Peyer's patch (tissue), 4 donors: ENCODE data around the gene MAPK8.

Experiments
- CTCF ChIP-seq, 6 experiments: fragments of 450-650 bp in 4 of 6; fragments of 200-600 bp in 2 of 6; sonication (generic) in 1 of 6; IDR thresholded peaks; one replicate each; pipeline ENCODE4 v1.5.1; 2017 to 2019; ENCODE audit warnings: antibody characterized with exemption in 6 of 6, mild to moderate bottlenecking in 3 of 6, moderate library complexity in 1 of 6
- POLR2A ChIP-seq, 2 donors: fragments of 450-650 bp; IDR thresholded peaks; one replicate each; pipeline ENCODE4 v1.5.1; 2017; ENCODE audit warnings: antibody characterized with exemption in 2 of 2, mild to moderate bottlenecking in 2 of 2, moderate library complexity in 2 of 2

GRCh38 chr10:48343106-48343505 is 36.6 kb downstream of the MAPK8 start:
- TF ChIP-seq CTCF (IDR thresholded peaks at IDR 0.05) (no peak), POLR2A (IDR thresholded peaks at IDR 0.05) (no peak)
